Endodermal cell (in vitro differentiated cells): ENCODE results near the gene STRN3. TPM values are rescaled to one million over a fixed set of nuclear protein-coding genes. Genes with fewer than 3 reads are reported as not detected.

ENCODE experiments used
- DNase-seq: peaks from one replicate; pipeline ENCODE4 v3.0.0-alpha.2; 2017
- H3K27ac ChIP-seq: 2 replicates; pipeline ENCODE4 v1.5.1; 2013; ENCODE audit warnings: mild to moderate bottlenecking, low read depth, low read length, moderate library complexity
- H3K27me3 ChIP-seq: 2 replicates; pipeline ENCODE4 v1.6.1; 2013; ENCODE audit warnings: mild to moderate bottlenecking, low read length, moderate library complexity; ENCODE audit not compliant: insufficient read depth, control insufficient read depth, poor library complexity, severe bottlenecking
- H3K36me3 ChIP-seq: 2 replicates; pipeline ENCODE4 v1.7.0; 2013; ENCODE audit warnings: mild to moderate bottlenecking, low read length, moderate library complexity; ENCODE audit not compliant: control insufficient read depth, insufficient read depth
- H3K4me1 ChIP-seq: one replicate; pipeline ENCODE4 v1.7.0; 2013; ENCODE audit warnings: low read length; ENCODE audit not compliant: control insufficient read depth, insufficient read depth
- H3K4me3 ChIP-seq: 2 replicates; pipeline ENCODE4 v1.5.1; 2013; ENCODE audit warnings: mild to moderate bottlenecking, low read length, moderate library complexity
- H3K9ac ChIP-seq: 2 replicates; pipeline ENCODE4 v1.6.1; 2013; ENCODE audit warnings: mild to moderate bottlenecking, low read length, moderate library complexity; ENCODE audit not compliant: poor library complexity, severe bottlenecking; ENCODE audit errors: extremely low read depth
- H3K9me3 ChIP-seq: 2 replicates; pipeline ENCODE4 v1.6.1; 2013; ENCODE audit warnings: mild to moderate bottlenecking, low read length, moderate library complexity; ENCODE audit not compliant: control insufficient read depth
- H3K27ac Mint-ChIP-seq: 2 replicates; pipeline ENCODE4 v1.8.0; 2020; ENCODE audit warnings: mixed read lengths
- H3K27me3 Mint-ChIP-seq: 2 replicates; pipeline ENCODE4 v1.8.0; 2021; ENCODE audit warnings: mild to moderate bottlenecking, mixed read lengths; ENCODE audit not compliant: insufficient read depth
- H3K36me3 Mint-ChIP-seq: 2 replicates; pipeline ENCODE4 v1.8.0; 2020; ENCODE audit warnings: low read depth, mixed read lengths
- H3K4me1 Mint-ChIP-seq: 2 replicates; pipeline ENCODE4 v1.8.0; 2020; ENCODE audit warnings: mixed read lengths
- H3K4me3 Mint-ChIP-seq: 2 replicates; pipeline ENCODE4 v1.8.0; 2020; ENCODE audit warnings: mild to moderate bottlenecking, moderate library complexity, mixed read lengths
- H3K9me3 Mint-ChIP-seq: 2 replicates; pipeline ENCODE4 v1.8.0; 2020; ENCODE audit warnings: mild to moderate bottlenecking, mixed read lengths
- CTCF ChIP-seq: fragments of 200-600 bp; sonication (generic); conservative IDR thresholded peaks from 2 replicates; pipeline ENCODE4 v1.5.0; 2021; ENCODE audit warnings: antibody characterized with exemption, mild to moderate bottlenecking
- WGBS, 2 experiments: methylation state at CpG; one replicate each; pipeline versions ENCODE4 v1.1.5 to v1.1.7; 2013; ENCODE audit warnings: missing lambda C conversion rate in 2 of 2, mixed read lengths in 1 of 2; ENCODE audit not compliant: insufficient coverage in 1 of 2, insufficient read length in 1 of 2; 5-methylcytosine and 5-hydroxymethylcytosine counted together
- total RNA-seq, 2 donors: library from RNA; stranded (reverse); fragmentation: NEBNext Ultra II Directional in 1 of 2; extraction: Animal tissue kit (Norgen Biotek cat#: 25700) in 1 of 2; gene quantifications; 2 replicates in 1 of 2; 3 replicates in 1 of 2; pipeline ENCODE4 v1.2.1, GENCODE V29; 2021

STRN3 gene
- total RNA-seq, 2 donors from 2014 or later: 56.5 to 58.9 TPM

- no peak for DNase-seq
- Mint-ChIP-seq H3K36me3 (peaks cover 5% of the 10 kb centered on the region), H3K27ac (no peak overlapping the region), H3K27me3 (no peaks in the 10 kb centered on the region), H3K4me1 (peaks cover 28% of the 10 kb centered on the region), H3K9me3 (no peaks in the 10 kb centered on the region), H3K4me3 (no peak overlapping the region)
- no peak overlapping the region for H3K9ac ChIP-seq
- no peaks in the 10 kb centered on the region for H3K27me3 ChIP-seq
- no CpG with 5 or more reads among the region's 1 CpG for WGBS, 2 experiments
- H3K9me3 ChIP-seq: peaks cover 8% of the 10 kb centered on the region
- H3K36me3 ChIP-seq: no peaks in the 10 kb centered on the region
- no peak overlapping the region for H3K27ac ChIP-seq
- no peak overlapping the region for H3K4me3 ChIP-seq
- no peak for TF ChIP-seq CTCF
- peaks cover 9% of the 10 kb centered on the region for H3K4me1 ChIP-seq
Observed at GRCh38 chr14:31042300-31042699, 16.1 kb upstream of the STRN3 start.

- H3K27ac Mint-ChIP-seq: peak overlapping the region; percentile 26
Observed at GRCh38 chr14:31038521-31039166, 12.5 kb upstream of the STRN3 start.

GRCh38 chr14:31037709-31038221, 11.6 kb upstream of the STRN3 start:
- H3K27me3 Mint-ChIP-seq: no peaks in the 10 kb centered on the region
- 90% methylated on average over 1 of the region's 1 CpG; no CpG with 5 or more reads in 1 of the 2 experiments for WGBS, 2 experiments
- no peak overlapping the region for H3K4me3 Mint-ChIP-seq

More at GRCh38 chr14:31038521-31039166, 12.5 kb upstream of the STRN3 start:
- peaks cover 2% of the 10 kb centered on the region for H3K36me3 Mint-ChIP-seq
- no peaks in the 10 kb centered on the region for H3K9me3 Mint-ChIP-seq
- H3K9me3 ChIP-seq: peaks cover 8% of the 10 kb centered on the region
- WGBS, 2 experiments: 51 to 67% methylated on average over 1 to 2 of the region's 3 CpGs
- peaks cover 9% of the 10 kb centered on the region for H3K4me1 ChIP-seq
- no peak overlapping the region for H3K4me3 Mint-ChIP-seq
- H3K9ac ChIP-seq: no peak overlapping the region
- peak; percentile 55 for DNase-seq
- no peaks in the 10 kb centered on the region for H3K27me3 Mint-ChIP-seq
- TF ChIP-seq CTCF: no peak
- no peak overlapping the region for H3K4me3 ChIP-seq
- H3K27ac ChIP-seq: no peak overlapping the region
- no peaks in the 10 kb centered on the region for H3K27me3 ChIP-seq
- H3K36me3 ChIP-seq: no peaks in the 10 kb centered on the region
- peaks cover 24% of the 10 kb centered on the region for H3K4me1 Mint-ChIP-seq

More at GRCh38 chr14:31037709-31038221, 11.6 kb upstream of the STRN3 start:
- no peak overlapping the region for H3K27ac ChIP-seq
- Mint-ChIP-seq H3K9me3 (no peaks in the 10 kb centered on the region), H3K27ac (no peak overlapping the region), H3K4me1 (peaks cover 23% of the 10 kb centered on the region), H3K36me3 (peaks cover 2% of the 10 kb centered on the region)
- no peak overlapping the region for H3K9ac ChIP-seq
- TF ChIP-seq CTCF: no peak
- no peak overlapping the region for H3K4me3 ChIP-seq
- H3K36me3 ChIP-seq: no peaks in the 10 kb centered on the region
- H3K9me3 ChIP-seq: peaks cover 8% of the 10 kb centered on the region
- no peaks in the 10 kb centered on the region for H3K27me3 ChIP-seq
- peaks cover 9% of the 10 kb centered on the region for H3K4me1 ChIP-seq
- DNase-seq: peak; percentile 27
